GM19023 (cell line): ENCODE measurements around the gene RAB9A.

ENCODE experiments used
- ATAC-seq: cut with Tn5 transposase; IDR thresholded peaks from one replicate; pipeline ENCODE4 v1.9.1; 2021; ENCODE audit warnings: mild to moderate bottlenecking, moderate library complexity; ENCODE audit not compliant: unreplicated experiment

The RAB9A gene

GRCh38 chrX:13742397-13743176, 53.7 kb downstream of the RAB9A start:
- ATAC-seq: peak; percentile 87

- no peak for ATAC-seq
These were observed 58.9 kb downstream of the RAB9A start for GRCh38 chrX:13747836-13748235.

GRCh38 chrX:13748486-13748885, 59.6 kb downstream of the RAB9A start:
- ATAC-seq: no peak

- no peak for ATAC-seq
These were observed 61.3 kb downstream of the RAB9A start for GRCh38 chrX:13750204-13750603.

- ATAC-seq: no peak
These were observed 61.9 kb downstream of the RAB9A start for GRCh38 chrX:13750812-13751211.

GRCh38 chrX:13752141-13752540, 63.2 kb downstream of the RAB9A start:
- ATAC-seq: no peak

GRCh38 chrX:13752646-13753045, 63.7 kb downstream of the RAB9A start:
- no peak for ATAC-seq

GRCh38 chrX:13754765-13755164, 65.8 kb downstream of the RAB9A start:
- no peak for ATAC-seq

GRCh38 chrX:13755254-13755653, 66.3 kb downstream of the RAB9A start:
- ATAC-seq: no peak

- ATAC-seq: no peak
These were observed 67.5 kb downstream of the RAB9A start for GRCh38 chrX:13756381-13756780.

- ATAC-seq: no peak
These were observed 70.3 kb downstream of the RAB9A start for GRCh38 chrX:13759152-13759718.
